Rectal smooth muscle tissue (tissue), 1 donor: ENCODE data around the gene SDHA.
"Not testable (repeated sequence)": the region's sequence is repeated elsewhere in the genome, so short reads cannot be mapped to it uniquely, and the experiment has no call there.

Source experiments
- H3K27ac ChIP-seq: one replicate; pipeline ENCODE4 v1.7.0; 2013; ENCODE audit warnings: low read depth, low read length, inconsistent platforms
- H3K27me3 ChIP-seq: one replicate; pipeline ENCODE4 v1.7.0; 2013; ENCODE audit warnings: low read length; ENCODE audit not compliant: control insufficient read depth, insufficient read depth
- H3K36me3 ChIP-seq: one replicate; pipeline ENCODE4 v1.7.0; 2013; ENCODE audit warnings: low read length; ENCODE audit not compliant: control insufficient read depth, insufficient read depth
- H3K4me1 ChIP-seq: one replicate; pipeline ENCODE4 v1.7.0; 2013; ENCODE audit warnings: low read length; ENCODE audit not compliant: control insufficient read depth, insufficient read depth
- H3K4me3 ChIP-seq: one replicate; pipeline ENCODE4 v1.7.0; 2013; ENCODE audit warnings: low read length
- H3K9ac ChIP-seq: one replicate; pipeline ENCODE4 v1.7.0; 2013; ENCODE audit warnings: low read length

The SDHA gene

GRCh38 chr5:243683-244367, 25.7 kb downstream of the SDHA start:
- H3K4me1 ChIP-seq, H3K27ac ChIP-seq, H3K27me3 ChIP-seq, H3K9ac ChIP-seq, H3K36me3 ChIP-seq, H3K4me3 ChIP-seq: not testable (repeated sequence)

GRCh38 chr5:245717-246116, 27.6 kb downstream of the SDHA start:
- not testable (repeated sequence) for H3K9ac ChIP-seq, H3K4me1 ChIP-seq, H3K4me3 ChIP-seq, H3K27ac ChIP-seq, H3K27me3 ChIP-seq
- H3K36me3 ChIP-seq, result peaks cover 12% of the 10 kb centered on the region

DNA sequence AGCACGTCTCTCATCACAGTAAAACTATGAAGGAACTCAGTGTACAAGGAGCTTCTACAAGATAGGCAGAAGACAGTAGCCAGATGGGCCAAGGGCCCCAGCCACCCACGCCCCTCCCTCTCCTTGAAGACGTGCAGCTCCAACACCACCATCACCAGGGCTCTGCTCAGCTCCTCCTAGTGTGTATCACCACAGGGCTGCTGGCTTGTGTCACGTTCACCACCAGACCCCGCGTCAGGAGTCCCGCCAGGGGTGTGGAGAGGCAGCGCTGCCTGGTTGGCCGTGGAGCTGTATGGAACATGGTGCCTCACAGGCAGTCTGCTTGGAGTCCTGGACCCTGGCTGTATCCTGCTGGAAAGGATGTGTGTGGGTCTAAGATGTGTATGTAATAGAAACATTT, 32.3 kb downstream of the SDHA start:
- not testable (repeated sequence) for H3K4me3 ChIP-seq, H3K4me1 ChIP-seq, H3K9ac ChIP-seq, H3K27me3 ChIP-seq, H3K27ac ChIP-seq
- peaks cover 16% of the 10 kb centered on the region for H3K36me3 ChIP-seq

DNA sequence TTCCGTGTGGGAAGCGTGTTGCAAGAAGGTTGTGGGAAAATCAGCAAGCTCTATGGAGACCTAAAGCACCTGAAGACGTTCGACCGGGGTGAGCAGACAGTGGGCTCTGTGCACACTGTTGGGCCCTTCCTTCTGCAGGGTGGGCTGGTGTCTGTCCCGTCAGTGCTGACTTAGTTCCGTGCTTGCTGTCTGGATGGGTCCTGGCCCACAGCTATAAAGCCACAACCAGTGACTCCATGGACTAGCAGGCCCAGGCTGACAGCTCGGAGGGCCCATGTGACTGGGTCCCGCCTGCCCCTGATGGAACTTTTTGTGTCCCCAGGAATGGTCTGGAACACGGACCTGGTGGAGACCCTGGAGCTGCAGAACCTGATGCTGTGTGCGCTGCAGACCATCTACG, 32.9 kb downstream of the SDHA start:
- H3K9ac ChIP-seq, H3K4me1 ChIP-seq, H3K27ac ChIP-seq, H3K4me3 ChIP-seq, H3K27me3 ChIP-seq: not testable (repeated sequence)
- peaks cover 16% of the 10 kb centered on the region for H3K36me3 ChIP-seq

DNA sequence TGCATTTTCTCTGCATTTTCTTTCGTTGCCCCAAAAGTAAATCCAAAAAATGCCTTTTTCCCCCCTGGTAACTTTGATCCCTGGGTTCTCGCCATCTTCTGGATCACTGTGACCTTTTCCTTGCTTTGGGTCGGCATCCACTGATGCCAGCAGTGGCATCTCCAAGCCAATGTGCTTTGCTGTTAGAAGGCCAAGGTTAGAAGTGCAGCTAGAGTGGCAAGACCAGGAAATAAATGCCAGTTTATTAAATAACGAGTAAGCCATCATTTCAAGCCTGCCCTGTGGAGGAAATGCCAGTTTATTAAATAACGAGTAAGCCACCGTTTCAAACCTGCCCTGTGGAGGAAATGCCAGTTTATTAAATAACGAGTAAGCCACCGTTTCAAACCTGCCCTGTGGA, 33.4 kb downstream of the SDHA start:
- not testable (repeated sequence) for H3K4me1 ChIP-seq, H3K4me3 ChIP-seq, H3K9ac ChIP-seq, H3K27ac ChIP-seq, H3K27me3 ChIP-seq
- peaks cover 16% of the 10 kb centered on the region for H3K36me3 ChIP-seq

DNA sequence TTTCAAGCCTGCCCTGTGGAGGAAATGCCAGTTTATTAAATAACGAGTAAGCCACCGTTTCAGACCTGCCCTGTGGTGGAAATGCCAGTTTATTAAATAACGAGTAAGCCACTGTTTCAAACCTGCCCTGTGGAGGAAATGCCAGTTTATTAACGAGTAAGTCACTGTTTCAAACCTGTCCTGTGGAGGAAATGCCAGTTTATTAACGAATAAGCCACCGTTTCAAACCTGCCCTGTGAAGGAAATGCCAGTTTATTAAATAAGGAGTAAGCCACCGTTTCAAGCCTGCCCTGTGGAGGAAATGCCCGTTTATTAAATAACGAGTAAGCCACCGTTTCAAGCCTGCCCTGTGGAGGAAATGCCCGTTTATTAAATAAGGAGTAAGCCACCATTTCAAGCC, 33.9 kb downstream of the SDHA start:
- H3K4me3 ChIP-seq, H3K9ac ChIP-seq, H3K27ac ChIP-seq, H3K4me1 ChIP-seq, H3K27me3 ChIP-seq: not testable (repeated sequence)
- peaks cover 16% of the 10 kb centered on the region for H3K36me3 ChIP-seq

DNA sequence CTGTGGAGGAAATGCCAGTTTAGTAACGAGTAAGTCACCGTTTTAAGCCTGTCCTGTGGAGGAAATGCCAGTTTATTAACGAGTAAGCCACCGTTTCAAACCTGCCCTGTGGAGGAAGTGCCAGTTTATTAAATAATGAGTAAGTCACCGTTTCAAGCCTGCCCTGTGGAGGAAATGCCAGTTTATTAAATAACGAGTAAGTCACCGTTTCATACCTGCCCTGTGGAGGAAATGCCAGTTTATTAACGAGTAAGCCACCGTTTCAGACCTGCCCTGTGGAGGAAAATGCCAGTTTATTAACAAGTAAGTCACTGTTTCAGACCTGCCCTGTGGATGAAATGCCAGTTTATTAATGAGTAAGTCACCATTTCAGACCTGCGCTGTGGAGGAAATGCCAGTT, 34.4 kb downstream of the SDHA start:
- Histone ChIP-seq H3K9ac (no peak overlapping the region), H3K36me3 (peaks cover 13% of the 10 kb centered on the region), H3K4me1 (no peaks in the 10 kb centered on the region), H3K4me3 (no peak overlapping the region), H3K27ac (no peak overlapping the region), H3K27me3 (no peaks in the 10 kb centered on the region)

GRCh38 chr5:254322-254721, 36.2 kb downstream of the SDHA start:
- H3K4me3 ChIP-seq, H3K27me3 ChIP-seq, H3K9ac ChIP-seq, H3K4me1 ChIP-seq, H3K27ac ChIP-seq: not testable (repeated sequence)
- H3K36me3 ChIP-seq, result peaks cover 11% of the 10 kb centered on the region

DNA sequence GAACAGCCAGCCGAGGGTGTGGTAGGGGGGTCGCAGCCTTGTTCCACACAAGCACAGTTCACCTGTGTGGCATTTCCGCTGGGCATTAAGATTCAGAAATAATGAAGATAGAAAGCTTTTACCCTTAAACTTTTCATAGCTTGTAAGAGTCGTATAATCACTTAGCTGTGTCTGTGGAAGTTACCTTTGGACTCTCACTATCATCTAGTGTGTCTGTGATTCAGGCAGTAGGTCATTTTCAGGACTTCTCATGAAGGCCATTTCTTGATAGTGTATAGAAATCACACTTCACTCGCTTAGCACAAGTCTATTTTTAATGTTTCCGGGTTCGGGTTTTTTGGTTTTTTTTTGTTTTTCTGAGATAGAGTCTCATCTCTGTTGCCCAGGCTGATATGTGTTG, 37.0 kb downstream of the SDHA start:
- H3K4me1 ChIP-seq, H3K27me3 ChIP-seq, H3K9ac ChIP-seq, H3K4me3 ChIP-seq, H3K27ac ChIP-seq: not testable (repeated sequence)
- H3K36me3 ChIP-seq, result peaks cover 11% of the 10 kb centered on the region

GRCh38 chr5:256347-256746, 38.2 kb downstream of the SDHA start:
- not testable (repeated sequence) for H3K27me3 ChIP-seq, H3K4me3 ChIP-seq, H3K27ac ChIP-seq, H3K9ac ChIP-seq, H3K4me1 ChIP-seq
- peaks cover 11% of the 10 kb centered on the region for H3K36me3 ChIP-seq

DNA sequence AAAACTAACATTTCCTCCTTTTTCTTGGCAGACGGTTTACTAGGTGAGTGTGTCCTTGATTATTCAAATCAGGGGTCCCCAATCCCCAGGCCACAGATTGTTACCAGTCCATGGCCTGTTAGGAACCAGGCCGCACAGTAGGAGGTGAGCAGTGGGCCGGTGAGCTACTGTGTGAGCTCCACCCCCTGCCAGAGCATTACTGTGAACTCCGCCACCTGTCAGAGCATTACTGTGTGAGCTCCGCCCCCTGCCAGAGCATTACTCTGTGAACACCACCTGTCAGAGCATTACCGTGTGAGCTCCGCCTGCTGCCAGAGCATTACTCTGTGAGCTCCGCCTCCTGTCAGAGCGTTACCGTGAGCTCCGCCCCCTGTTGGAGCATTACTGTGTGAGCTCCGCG, 39.0 kb downstream of the SDHA start:
- Histone ChIP-seq H3K36me3 (peaks cover 11% of the 10 kb centered on the region), H3K9ac (no peak overlapping the region), H3K4me1 (no peaks in the 10 kb centered on the region), H3K27ac (no peak overlapping the region), H3K4me3 (no peak overlapping the region), H3K27me3 (no peaks in the 10 kb centered on the region)

DNA sequence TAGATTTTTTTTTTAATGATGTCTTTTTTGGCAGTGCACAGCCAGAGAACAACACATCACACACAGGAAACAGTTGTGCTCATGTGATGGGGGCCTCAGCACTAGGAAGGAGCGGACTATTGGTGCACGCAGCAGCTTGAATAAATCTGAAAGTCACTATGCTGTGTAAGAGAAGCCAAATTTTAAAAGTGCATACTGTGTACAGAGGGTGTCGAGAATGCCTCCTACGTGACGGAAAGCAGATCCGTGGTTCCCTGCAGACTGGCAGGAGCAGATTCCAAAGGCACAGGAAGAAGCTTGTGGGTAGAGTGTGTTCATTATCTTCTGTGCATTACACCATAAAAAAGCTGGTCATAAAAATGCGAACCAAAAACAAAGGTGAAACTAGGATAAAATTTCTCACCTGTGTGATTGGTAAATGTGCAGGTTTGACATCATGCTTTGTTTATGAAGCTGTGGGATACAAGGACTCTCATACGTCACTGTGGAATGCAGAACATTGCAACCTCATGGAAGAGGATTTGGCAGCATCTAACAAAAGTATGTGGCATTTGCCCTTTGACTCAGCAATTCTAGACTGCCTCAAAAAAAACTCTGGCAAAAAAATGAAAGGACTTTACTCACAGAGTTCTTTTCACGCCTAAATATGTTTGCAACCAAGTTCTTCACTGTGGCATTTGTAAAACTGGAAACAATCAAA, 45.3 kb downstream of the SDHA start:
- not testable (repeated sequence) for H3K36me3 ChIP-seq, H3K9ac ChIP-seq, H3K27me3 ChIP-seq, H3K4me3 ChIP-seq, H3K4me1 ChIP-seq
- peak overlapping the region; percentile 60 for H3K27ac ChIP-seq

GRCh38 chr5:264338-264737, 46.2 kb downstream of the SDHA start:
- H3K4me1 ChIP-seq, result peaks cover 9% of the 10 kb centered on the region
- H3K4me3 ChIP-seq, result no peak overlapping the region
- H3K9ac ChIP-seq, result no peak overlapping the region
- H3K27me3 ChIP-seq, result no peaks in the 10 kb centered on the region
- peak overlapping the region; percentile 60 for H3K27ac ChIP-seq
- peaks cover 2% of the 10 kb centered on the region for H3K36me3 ChIP-seq
